OCI-LY3 (cell line): ENCODE measurements around the gene ATP6V0A4.

Experiments
- H2AFZ ChIP-seq: fragments of 200-600, 300-600 bp; shearing (Covaris generic); 2 replicates; pipeline ENCODE4 v1.6.0; 2014; ENCODE audit warnings: antibody characterized with exemption, low read depth, low read length
- H3K27ac ChIP-seq: fragments of 200-600, 300-600 bp; sonication (generic); 2 replicates; pipeline ENCODE4 v1.5.1; 2014; ENCODE audit warnings: mild to moderate bottlenecking, low read length, moderate library complexity, mixed read lengths
- H3K27me3 ChIP-seq: fragments of 200-600, 300-600 bp; sonication (generic); 2 replicates; pipeline ENCODE4 v1.6.1; 2014; ENCODE audit warnings: low read depth, low read length, mixed read lengths
- H3K36me3 ChIP-seq: fragments of 200-600, 300-600 bp; sonication (generic); replicated peaks from 2 replicates; pipeline ENCODE3; 2014; ENCODE audit warnings: low read depth, low read length, mixed read lengths
- H3K4me1 ChIP-seq: fragments of 300-600, 200-600 bp; sonication (generic); 2 replicates; pipeline ENCODE4 v1.6.1; 2014; ENCODE audit warnings: low read length, mixed read lengths
- H3K4me2 ChIP-seq: fragments of 200-600, 300-600 bp; sonication (generic); 2 replicates; pipeline ENCODE4 v1.6.1; 2014; ENCODE audit warnings: low read length, mixed read lengths
- H3K4me3 ChIP-seq: fragments of 300-600, 200-600 bp; sonication (generic); 2 replicates; pipeline ENCODE4 v1.5.1; 2014; ENCODE audit warnings: antibody characterized with exemption, mild to moderate bottlenecking, low read length, moderate library complexity
- H3K79me2 ChIP-seq: fragments of 300-600, 200-600 bp; shearing (Covaris generic); 2 replicates; pipeline ENCODE4 v1.6.1; 2014; ENCODE audit warnings: mild to moderate bottlenecking, low read length, mixed read lengths
- H3K9ac ChIP-seq: fragments of 300-600, 200-600 bp; shearing (Covaris generic); 2 replicates; pipeline ENCODE4 v1.6.0; 2014; ENCODE audit warnings: mild to moderate bottlenecking, low read length, moderate library complexity
- H3K9me3 ChIP-seq: fragments of 200-600, 300-600 bp; shearing (Covaris generic); 2 replicates; pipeline ENCODE4 v1.6.1; 2014; ENCODE audit warnings: low read length, mixed read lengths; ENCODE audit not compliant: insufficient read depth
- H4K20me1 ChIP-seq: fragments of 200-600, 300-600 bp; sonication (generic); 2 replicates; pipeline ENCODE4 v1.6.1; 2016; ENCODE audit warnings: low read length, mixed read lengths; ENCODE audit not compliant: insufficient read depth
- CTCF ChIP-seq: fragments of 200-600, 300-600 bp; sonication (generic); IDR thresholded peaks from 2 replicates; pipeline ENCODE4 v1.5.1; 2014; ENCODE audit warnings: antibody characterized with exemption, low read length, low read depth
- EZH2phosphoT487 ChIP-seq: fragments of 200-600 bp; shearing (Covaris generic); IDR thresholded peaks from 2 replicates; pipeline ENCODE4 v1.6.1; 2018; ENCODE audit warnings: antibody characterized with exemption, mixed run types, low read depth

The ATP6V0A4 gene

GRCh38 chr7:138755842-138756590, 42.0 kb downstream of the ATP6V0A4 start:
- Histone ChIP-seq H3K27me3 (peaks cover 5% of the 10 kb centered on the region), H3K79me2 (no peaks in the 10 kb centered on the region), H3K4me3 (no peak overlapping the region), H3K36me3 (no peaks in the 10 kb centered on the region), H3K4me1 (no peaks in the 10 kb centered on the region), H4K20me1 (no peaks in the 10 kb centered on the region), H3K9ac (no peak overlapping the region), H3K27ac (no peak overlapping the region), H3K9me3 (no peaks in the 10 kb centered on the region), H3K4me2 (no peak overlapping the region), H2AFZ (no peak overlapping the region)
- TF ChIP-seq CTCF (no peak), EZH2phosphoT487 (no peak)

- H3K9me3 ChIP-seq = no peaks in the 10 kb centered on the region
- H3K79me2 ChIP-seq = no peaks in the 10 kb centered on the region
- H3K9ac ChIP-seq = no peak overlapping the region
- TF ChIP-seq EZH2phosphoT487 (no peak), CTCF (no peak)
- peaks cover 5% of the 10 kb centered on the region for H3K27me3 ChIP-seq
- H4K20me1 ChIP-seq = no peaks in the 10 kb centered on the region
- no peak overlapping the region for H3K4me3 ChIP-seq
- H3K36me3 ChIP-seq = no peaks in the 10 kb centered on the region
- H3K4me1 ChIP-seq = no peaks in the 10 kb centered on the region
- no peak overlapping the region for H3K27ac ChIP-seq
- H2AFZ ChIP-seq = no peak overlapping the region
- no peak overlapping the region for H3K4me2 ChIP-seq
Measured at GRCh38 chr7:138755331-138755747, 42.7 kb downstream of the ATP6V0A4 start.

- H4K20me1 ChIP-seq = no peaks in the 10 kb centered on the region
- no peak overlapping the region for H3K9ac ChIP-seq
- peaks cover 5% of the 10 kb centered on the region for H3K27me3 ChIP-seq
- H3K4me1 ChIP-seq = no peaks in the 10 kb centered on the region
- H3K9me3 ChIP-seq = no peaks in the 10 kb centered on the region
- no peak for TF ChIP-seq EZH2phosphoT487
- TF ChIP-seq CTCF = no peak
- no peak overlapping the region for H3K27ac ChIP-seq
- no peak overlapping the region for H3K4me2 ChIP-seq
- no peaks in the 10 kb centered on the region for H3K36me3 ChIP-seq
- H3K4me3 ChIP-seq = no peak overlapping the region
- no peaks in the 10 kb centered on the region for H3K79me2 ChIP-seq
- H2AFZ ChIP-seq = no peak overlapping the region
Measured at GRCh38 chr7:138753610-138754009, 44.4 kb downstream of the ATP6V0A4 start.

GRCh38 chr7:138753150-138753518, 44.9 kb downstream of the ATP6V0A4 start:
- Histone ChIP-seq H2AFZ (no peak overlapping the region), H3K79me2 (no peaks in the 10 kb centered on the region), H3K36me3 (no peaks in the 10 kb centered on the region), H3K27ac (no peak overlapping the region), H3K27me3 (peaks cover 5% of the 10 kb centered on the region), H3K4me3 (no peak overlapping the region), H3K9me3 (no peaks in the 10 kb centered on the region), H3K4me2 (no peak overlapping the region), H4K20me1 (no peaks in the 10 kb centered on the region), H3K4me1 (no peaks in the 10 kb centered on the region), H3K9ac (no peak overlapping the region)
- TF ChIP-seq CTCF = no peak
- no peak for TF ChIP-seq EZH2phosphoT487
